H9 (cell line): Measurements from ENCODE around the gene CHKB. TPM values are rescaled to one million over a fixed set of nuclear protein-coding genes. Genes with fewer than 3 reads are reported as not detected.
A peak's percentile ranks its signal among the peaks of the same experiment; 100 is the strongest.

Source experiments
- DNase-seq: peaks from one replicate; pipeline ENCODE4 v3.0.0-alpha.2; 2017
- H2AFZ ChIP-seq: one replicate; pipeline ENCODE4 v1.6.1; 2013; ENCODE audit warnings: mild to moderate bottlenecking, low read length, control low read depth, moderate library complexity
- H2AK5ac ChIP-seq: 2 replicates; pipeline ENCODE4 v1.6.1; 2013; ENCODE audit warnings: low read length, control low read depth, mixed read lengths; ENCODE audit not compliant: insufficient read length
- H2BK120ac ChIP-seq: one replicate; pipeline ENCODE4 v1.6.1; 2013; ENCODE audit warnings: low read depth, mild to moderate bottlenecking, low read length, control low read depth, inconsistent platforms; ENCODE audit not compliant: poor library complexity, severe bottlenecking
- H2BK12ac ChIP-seq: 2 replicates; pipeline ENCODE4 v1.6.1; 2013; ENCODE audit warnings: low read length, control low read depth, mixed read lengths, low read depth; ENCODE audit not compliant: insufficient read length
- H2BK15ac ChIP-seq: 2 replicates; pipeline ENCODE4 v1.6.1; 2013; ENCODE audit warnings: low read depth, low read length, control low read depth
- H2BK20ac ChIP-seq: one replicate; pipeline ENCODE4 v1.6.1; 2013; ENCODE audit warnings: low read depth, mild to moderate bottlenecking, low read length, control low read depth, inconsistent platforms; ENCODE audit not compliant: poor library complexity, severe bottlenecking
- H2BK5ac ChIP-seq: 2 replicates; pipeline ENCODE4 v1.6.1; 2013; ENCODE audit warnings: low read length, control low read depth, mixed read lengths; ENCODE audit not compliant: insufficient read length
- H3K14ac ChIP-seq: 2 replicates; pipeline ENCODE4 v1.6.1; 2013; ENCODE audit warnings: low read length, control low read depth; ENCODE audit not compliant: insufficient read depth
- H3K18ac ChIP-seq: 2 replicates; pipeline ENCODE4 v1.6.1; 2013; ENCODE audit warnings: low read depth, mild to moderate bottlenecking, mixed read lengths, low read length, control low read depth; ENCODE audit not compliant: insufficient read length
- H3K23ac ChIP-seq: 2 replicates; pipeline ENCODE4 v1.6.1; 2013; ENCODE audit warnings: low read length, control low read depth, mixed read lengths, low read depth; ENCODE audit not compliant: insufficient read length
- H3K23me2 ChIP-seq: 2 replicates; pipeline ENCODE4 v1.6.1; 2013; ENCODE audit warnings: low read depth, mild to moderate bottlenecking, mixed read lengths, low read length, control low read depth; ENCODE audit not compliant: insufficient read length, poor library complexity, severe bottlenecking
- H3K27ac ChIP-seq: 2 replicates; pipeline ENCODE4 v1.5.1; 2013; ENCODE audit warnings: low read length, control low read depth, mixed read lengths, low read depth; ENCODE audit not compliant: insufficient read length
- H3K27me3 ChIP-seq: 2 replicates; pipeline ENCODE4 v1.6.1; 2013; ENCODE audit warnings: low read length, control low read depth, inconsistent platforms; ENCODE audit not compliant: insufficient read depth
- H3K4ac ChIP-seq: 2 replicates; pipeline ENCODE4 v1.6.1; 2013; ENCODE audit warnings: low read depth, mild to moderate bottlenecking, control low read depth, inconsistent platforms, low read length, moderate library complexity
- H3K4me1 ChIP-seq: 2 replicates; pipeline ENCODE4 v1.6.1; 2013; ENCODE audit warnings: low read length, control low read depth, inconsistent platforms; ENCODE audit not compliant: insufficient read depth
- H3K4me2 ChIP-seq: 2 replicates; pipeline ENCODE4 v1.6.1; 2013; ENCODE audit warnings: low read length, control low read depth, mixed read lengths; ENCODE audit not compliant: insufficient read length, insufficient read depth
- H3K56ac ChIP-seq: 2 replicates; pipeline ENCODE4 v1.6.1; 2013; ENCODE audit warnings: low read depth, mild to moderate bottlenecking, mixed read lengths, low read length, control low read depth; ENCODE audit not compliant: insufficient read length
- H3K79me1 ChIP-seq: 2 replicates; pipeline ENCODE4 v1.6.1; 2013; ENCODE audit warnings: low read depth, mild to moderate bottlenecking, moderate library complexity, low read length, control low read depth, inconsistent platforms; ENCODE audit not compliant: insufficient read depth, poor library complexity, severe bottlenecking
- H3K79me2 ChIP-seq: 2 replicates; pipeline ENCODE4 v1.6.1; 2013; ENCODE audit warnings: low read length, control low read depth, inconsistent platforms; ENCODE audit not compliant: insufficient read depth
- H3K9ac ChIP-seq: 2 replicates; pipeline ENCODE4 v1.6.1; 2013; ENCODE audit warnings: low read length, control low read depth, mixed read lengths; ENCODE audit not compliant: insufficient read length; ENCODE audit errors: extremely low read depth
- H3K9me3 ChIP-seq: one replicate; pipeline ENCODE4 v1.6.1; 2013; ENCODE audit warnings: low read depth, low read length, inconsistent platforms; ENCODE audit not compliant: control insufficient read depth
- H3T11ph ChIP-seq: one replicate; pipeline ENCODE4 v1.6.1; 2013; ENCODE audit warnings: mild to moderate bottlenecking, low read length, control low read depth, inconsistent platforms
- H4K20me1 ChIP-seq: one replicate; pipeline ENCODE4 v1.6.1; 2013; ENCODE audit not compliant: control insufficient read depth, insufficient read length, insufficient read depth
- H4K5ac ChIP-seq: 2 replicates; pipeline ENCODE4 v1.6.1; 2013; ENCODE audit warnings: low read depth, mild to moderate bottlenecking, mixed read lengths, low read length, control low read depth; ENCODE audit not compliant: insufficient read length
- H4K8ac ChIP-seq: replicated peaks from 2 replicates; pipeline ENCODE4 v1.6.1; 2013; ENCODE audit warnings: low read length, control low read depth, mixed read lengths, low read depth; ENCODE audit not compliant: insufficient read length
- H4K91ac ChIP-seq: 2 replicates; pipeline ENCODE4 v1.6.1; 2013; ENCODE audit warnings: low read depth, mild to moderate bottlenecking, moderate library complexity, mixed read lengths, low read length, control low read depth; ENCODE audit not compliant: insufficient read length
- H3K27ac Mint-ChIP-seq, 3 experiments: 2 replicates in 2 of 3; 3 replicates in 1 of 3; pipeline ENCODE4 v1.8.0; 2020 to 2021; ENCODE audit warnings: mixed read lengths in 3 of 3, mild to moderate bottlenecking in 1 of 3, moderate library complexity in 1 of 3
- H3K27me3 Mint-ChIP-seq: 2 replicates; pipeline ENCODE4 v1.8.0; 2021; ENCODE audit warnings: low read depth, mild to moderate bottlenecking, moderate library complexity, mixed read lengths
- H3K36me3 Mint-ChIP-seq, 3 experiments: 2 replicates in 2 of 3; 3 replicates in 1 of 3; pipeline ENCODE4 v1.8.0; 2020 to 2021; ENCODE audit warnings: low read depth in 3 of 3, mixed read lengths in 3 of 3; ENCODE audit not compliant: insufficient read depth in 1 of 3
- H3K4me1 Mint-ChIP-seq, 2 experiments: 2 replicates each; pipeline ENCODE4 v1.8.0; 2020; ENCODE audit warnings: mixed read lengths in 2 of 2
- H3K4me3 Mint-ChIP-seq, 2 experiments: 2 replicates in 1 of 2; 3 replicates in 1 of 2; pipeline ENCODE4 v1.8.0; 2020 to 2021; ENCODE audit warnings: mild to moderate bottlenecking in 2 of 2, mixed read lengths in 2 of 2, moderate library complexity in 1 of 2
- H3K9me3 Mint-ChIP-seq, 2 experiments: 2 replicates in 1 of 2; 3 replicates in 1 of 2; pipeline ENCODE4 v1.8.0; 2020; ENCODE audit warnings: mild to moderate bottlenecking in 2 of 2, mixed read lengths in 2 of 2, moderate library complexity in 1 of 2
- CTCF ChIP-seq: fragments of 200-600 bp; sonication (generic); conservative IDR thresholded peaks from 3 replicates; pipeline ENCODE4 v1.8.0; 2021; ENCODE audit warnings: antibody characterized with exemption, mild to moderate bottlenecking
- WGBS: extraction: QIAGEN DNeasy Blood & Tissue Kit; methylation state at CpG from one replicate; pipeline ENCODE4 v1.1.7; 2013; ENCODE audit warnings: missing lambda C conversion rate, low lambda C conversion rate, mixed read lengths; ENCODE audit not compliant: insufficient read length; ENCODE audit errors: extremely low coverage; 5-methylcytosine and 5-hydroxymethylcytosine counted together
- total RNA-seq: library from RNA; stranded (reverse); gene quantifications from 2 replicates; pipeline ENCODE4 v1.2.1, GENCODE V29; 2021

Gene CHKB
- total RNA-seq, 1 experiment from 2014 or later: 64.9 TPM

- no peak overlapping the region for H3K27ac Mint-ChIP-seq
- H4K91ac ChIP-seq: no peak overlapping the region
- H2BK15ac ChIP-seq: no peak overlapping the region; the same call in 1 of the 2 replicates
- WGBS: no CpG with 5 or more reads among the region's 42 CpGs
- H3K27me3 ChIP-seq: peaks cover 4% of the 10 kb centered on the region; the same call in 1 of the 2 replicates
- peak overlapping the region; percentile 73 to 84 for H3K4me3 Mint-ChIP-seq
- no peak overlapping the region for H2BK12ac ChIP-seq
- H3T11ph ChIP-seq: no peak overlapping the region
- DNase-seq: peak; percentile 52
- H3K18ac ChIP-seq: no peak overlapping the region
- H3K4me2 ChIP-seq: peak overlapping the region; percentile 53
- H2BK5ac ChIP-seq: no peak overlapping the region
- peaks cover 7% of the 10 kb centered on the region; the same call in 1 of the 2 replicates for H3K4me1 ChIP-seq
- H3K9ac ChIP-seq: no peak overlapping the region
- H3K4ac ChIP-seq: no peak overlapping the region
- H3K14ac ChIP-seq: peak overlapping the region; percentile 25; the same call in 1 of the 2 replicates
- H3K79me1 ChIP-seq: no peaks in the 10 kb centered on the region
- H3K27ac ChIP-seq: no peak overlapping the region
- peaks cover 18% of the 10 kb centered on the region for H3K23me2 ChIP-seq
- no peak overlapping the region for H4K5ac ChIP-seq
- no peaks in the 10 kb centered on the region for H3K9me3 ChIP-seq
- H3K9me3 Mint-ChIP-seq: no peaks in the 10 kb centered on the region
- H4K8ac ChIP-seq: no peak overlapping the region
- H2BK20ac ChIP-seq: no peak overlapping the region
- no peak for TF ChIP-seq CTCF
- no peak overlapping the region for H2BK120ac ChIP-seq
- H3K36me3 Mint-ChIP-seq: peaks cover 0 to 3% (median 0%) of the 10 kb centered on the region in 3 experiments; a peak in 2 of 7 replicates
- no peak overlapping the region for H3K23ac ChIP-seq
- H4K20me1 ChIP-seq: peaks cover 2% of the 10 kb centered on the region
- no peak overlapping the region for H2AFZ ChIP-seq
- peaks cover 25% of the 10 kb centered on the region for H3K27me3 Mint-ChIP-seq
- H3K79me2 ChIP-seq: no peaks in the 10 kb centered on the region
- H3K56ac ChIP-seq: no peak overlapping the region
- H2AK5ac ChIP-seq: no peak overlapping the region
- H3K4me1 Mint-ChIP-seq: peaks cover 8 to 14% of the 10 kb centered on the region in 2 experiments
These were observed 44.4 kb upstream of the CHKB start for GRCh38 chr22:50626850-50627641.
